ENCODE data around the gene DCLK2. TPM values are rescaled to one million over a fixed set of nuclear protein-coding genes. Genes with fewer than 3 reads are reported as not detected.

DCLK2 gene
- total RNA-seq, 2 donors from 2014 or later: 0.20 to 0.42 TPM

- Histone ChIP-seq H3K4me1 (ENCODE audit: control insufficient read depth, insufficient read depth, low read length) (no peaks in the 10 kb centered on the region), H3K4me3 (ENCODE audit: low read length) (no peak overlapping the region), H3K36me3 (ENCODE audit: control insufficient read depth, insufficient read depth, low read length) (no peaks in the 10 kb centered on the region), H3K27me3 (ENCODE audit: control insufficient read depth, insufficient read depth, low read length, poor library complexity, severe bottlenecking) (no peaks in the 10 kb centered on the region), H3K27ac (ENCODE audit: low read depth, low read length) (no peak overlapping the region), H3K9me3 (ENCODE audit: control insufficient read depth, low read length) (no peaks in the 10 kb centered on the region), H3K9ac (ENCODE audit: extremely low read depth, low read length, poor library complexity, severe bottlenecking) (no peak overlapping the region)
- H3K4me3 Mint-ChIP-seq: no peak overlapping the region
- peak; percentile 20 for DNase-seq
- no peaks in the 10 kb centered on the region for H3K27me3 Mint-ChIP-seq (ENCODE audit: insufficient read depth)
- H3K4me1 Mint-ChIP-seq: peaks cover 8% of the 10 kb centered on the region
- no peaks in the 10 kb centered on the region for H3K9me3 Mint-ChIP-seq
- H3K27ac Mint-ChIP-seq: no peak overlapping the region
- 83 to 89% methylated on average over 2 of the region's 2 CpGs for WGBS, 2 experiments (ENCODE audit: insufficient coverage in 1 of 2, insufficient read length in 1 of 2)
- H3K36me3 Mint-ChIP-seq (ENCODE audit: low read depth): no peaks in the 10 kb centered on the region
- TF ChIP-seq CTCF (conservative IDR thresholded peaks at IDR 0.05): no peak
These were observed 152.3 kb downstream of the DCLK2 start for GRCh38 chr4:150230561-150230960.

- no peaks in the 10 kb centered on the region for H3K9me3 Mint-ChIP-seq
- no peaks in the 10 kb centered on the region for H3K9me3 ChIP-seq (ENCODE audit: control insufficient read depth, low read length)
- 93% methylated on average over 2 to 4 of the region's 4 CpGs for WGBS, 2 experiments (ENCODE audit: insufficient coverage in 1 of 2, insufficient read length in 1 of 2)
- no peak for DNase-seq
- H3K27ac Mint-ChIP-seq: no peak overlapping the region
- no peak overlapping the region for H3K4me3 Mint-ChIP-seq
- no peaks in the 10 kb centered on the region for H3K27me3 Mint-ChIP-seq (ENCODE audit: insufficient read depth)
- H3K36me3 ChIP-seq (ENCODE audit: control insufficient read depth, insufficient read depth, low read length): no peaks in the 10 kb centered on the region
- no peak for TF ChIP-seq CTCF (conservative IDR thresholded peaks at IDR 0.05)
- H3K4me1 ChIP-seq (ENCODE audit: control insufficient read depth, insufficient read depth, low read length): no peaks in the 10 kb centered on the region
- H3K27me3 ChIP-seq (ENCODE audit: control insufficient read depth, insufficient read depth, low read length, poor library complexity, severe bottlenecking): no peaks in the 10 kb centered on the region
- H3K36me3 Mint-ChIP-seq (ENCODE audit: low read depth): no peaks in the 10 kb centered on the region
- peaks cover 8% of the 10 kb centered on the region for H3K4me1 Mint-ChIP-seq
- no peak overlapping the region for H3K9ac ChIP-seq (ENCODE audit: extremely low read depth, low read length, poor library complexity, severe bottlenecking)
- no peak overlapping the region for H3K27ac ChIP-seq (ENCODE audit: low read depth, low read length)
- H3K4me3 ChIP-seq (ENCODE audit: low read length): no peak overlapping the region
These were observed 153.0 kb downstream of the DCLK2 start for GRCh38 chr4:150231107-150231770.

- H3K27ac Mint-ChIP-seq: no peak overlapping the region
- Histone ChIP-seq H3K4me3 (ENCODE audit: low read length) (no peak overlapping the region), H3K27me3 (ENCODE audit: control insufficient read depth, insufficient read depth, low read length, poor library complexity, severe bottlenecking) (no peaks in the 10 kb centered on the region), H3K9me3 (ENCODE audit: control insufficient read depth, low read length) (no peaks in the 10 kb centered on the region), H3K36me3 (ENCODE audit: control insufficient read depth, insufficient read depth, low read length) (no peaks in the 10 kb centered on the region), H3K4me1 (ENCODE audit: control insufficient read depth, insufficient read depth, low read length) (no peaks in the 10 kb centered on the region), H3K9ac (ENCODE audit: extremely low read depth, low read length, poor library complexity, severe bottlenecking) (no peak overlapping the region), H3K27ac (ENCODE audit: low read depth, low read length) (no peak overlapping the region)
- no peaks in the 10 kb centered on the region for H3K36me3 Mint-ChIP-seq (ENCODE audit: low read depth)
- WGBS, 2 experiments (ENCODE audit: insufficient coverage in 1 of 2, insufficient read length in 1 of 2): 91 to 98% methylated on average over 6 of the region's 6 CpGs
- no peak for TF ChIP-seq CTCF (conservative IDR thresholded peaks at IDR 0.05)
- no peaks in the 10 kb centered on the region for H3K27me3 Mint-ChIP-seq (ENCODE audit: insufficient read depth)
- H3K4me3 Mint-ChIP-seq: no peak overlapping the region
- no peaks in the 10 kb centered on the region for H3K9me3 Mint-ChIP-seq
- no peak for DNase-seq
- peaks cover 8% of the 10 kb centered on the region for H3K4me1 Mint-ChIP-seq
These were observed 153.8 kb downstream of the DCLK2 start for GRCh38 chr4:150232029-150232428.

All from endodermal cell (in vitro differentiated cells).